BLaER1 treated with 17β-estradiol and CSF1 and Interleukin-3, amounts not matched to agents 10 nM and 100 nM (cell line): Measurements from ENCODE around the gene TCEANC.
A peak's percentile ranks its signal among the peaks of the same experiment; 100 is the strongest.
"Not testable (repeated sequence)": the region's sequence is repeated elsewhere in the genome, so short reads cannot be mapped to it uniquely, and the experiment has no call there.

ENCODE experiments used
- H3K27ac ChIP-seq, 11 experiments: shearing (Covaris generic); formaldehyde crosslinking; 2 replicates each; pipeline ENCODE4 v1.8.1; 2022
- H3K27me3 ChIP-seq, 11 experiments: shearing (Covaris generic); formaldehyde crosslinking; 2 replicates each; pipeline ENCODE4 v1.8.1; 2022
- H3K36me3 ChIP-seq, 11 experiments: shearing (Covaris generic); formaldehyde crosslinking; 2 replicates each; pipeline ENCODE4 v1.8.1; 2022
- H3K4me1 ChIP-seq, 10 experiments: shearing (Covaris generic); formaldehyde crosslinking; 2 replicates each; pipeline ENCODE4 v1.8.1; 2022
- H3K4me2 ChIP-seq, 11 experiments: shearing (Covaris generic); formaldehyde crosslinking; 2 replicates each; pipeline ENCODE4 v1.8.1; 2022
- H3K4me3 ChIP-seq, 10 experiments: shearing (Covaris generic); formaldehyde crosslinking; 2 replicates each; pipeline ENCODE4 v1.8.1; 2022
- H3K9ac ChIP-seq, 11 experiments: shearing (Covaris generic); formaldehyde crosslinking; 2 replicates each; pipeline ENCODE4 v1.8.1; 2022
- H3K9me3 ChIP-seq, 11 experiments: shearing (Covaris generic); formaldehyde crosslinking; replicated peaks in 1 of 11; 2 replicates each; pipeline ENCODE4 v1.8.1; 2022
- H4K20me1 ChIP-seq, 11 experiments: shearing (Covaris generic); formaldehyde crosslinking; 2 replicates each; pipeline ENCODE4 v1.8.1; 2022
- Cebpa-rat ChIP-seq, 11 experiments: shearing (Covaris generic); IDR thresholded peaks; 2 replicates each; pipeline ENCODE4 v1.8.1; 2022

The TCEANC gene

DNA sequence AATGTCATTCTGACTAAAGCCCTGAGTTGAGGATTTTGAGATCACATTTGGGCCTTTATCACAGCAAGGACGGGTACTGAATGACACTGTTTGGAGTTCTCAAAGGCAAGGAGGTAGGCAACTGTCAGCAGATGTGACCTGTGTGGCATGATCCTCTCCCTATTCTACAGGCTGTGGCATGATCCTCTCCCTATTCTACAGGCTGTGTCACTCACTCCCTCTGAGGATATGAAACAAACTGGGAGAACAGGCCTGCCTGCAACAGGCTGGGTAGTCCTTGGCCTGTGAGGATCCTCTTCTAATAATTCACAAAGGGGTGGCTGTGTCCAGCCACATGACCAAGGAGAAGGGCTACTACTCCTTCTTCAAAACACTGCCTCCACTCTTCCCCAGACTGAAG, 14.9 kb upstream of the TCEANC start:
- Histone ChIP-seq H3K27ac (no peak overlapping the region), H3K9ac (no peak overlapping the region), H3K36me3 (no peaks in the 10 kb centered on the region), H3K27me3 (peaks cover 78 to 87% (median 86%) of the 10 kb centered on the region in 11 experiments), H3K9me3 (peaks cover 71 to 80% (median 75%) of the 10 kb centered on the region in 11 experiments), H3K4me1 (no peaks in the 10 kb centered on the region), H3K4me2 (no peak overlapping the region), H3K4me3 (no peak overlapping the region), H4K20me1 (no peaks in the 10 kb centered on the region)
- no peak for TF ChIP-seq Cebpa-rat (IDR thresholded peaks at IDR 0.05)

GRCh38 chrX:13638826-13639225, 14.1 kb upstream of the TCEANC start:
- TF ChIP-seq Cebpa-rat (IDR thresholded peaks at IDR 0.05): no peak
- Histone ChIP-seq H4K20me1 (no peaks in the 10 kb centered on the region), H3K9me3 (peaks cover 68 to 79% (median 71%) of the 10 kb centered on the region in 11 experiments), H3K27ac (no peak overlapping the region), H3K4me1 (no peaks in the 10 kb centered on the region), H3K27me3 (peaks cover 80 to 87% (median 86%) of the 10 kb centered on the region in 11 experiments), H3K36me3 (no peaks in the 10 kb centered on the region), H3K4me2 (no peak overlapping the region), H3K9ac (no peak overlapping the region), H3K4me3 (no peak overlapping the region)

DNA sequence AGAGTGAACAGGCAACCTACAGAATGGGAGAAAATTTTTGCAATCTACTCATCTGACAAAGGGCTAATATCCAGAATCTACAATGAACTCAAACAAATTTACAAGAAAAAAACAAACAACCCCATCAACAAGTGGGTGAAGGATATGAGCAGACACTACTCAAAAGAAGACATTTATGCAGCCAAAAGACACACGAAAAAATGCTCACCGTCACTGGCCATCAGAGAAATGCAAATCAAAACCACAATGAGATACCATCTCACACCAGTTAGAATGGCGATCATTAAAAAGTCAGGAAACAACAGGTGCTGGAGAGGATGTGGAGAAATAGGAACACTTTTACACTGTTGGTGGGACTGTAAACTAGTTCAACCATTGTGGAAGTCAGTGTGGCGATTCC, 11.3 kb upstream of the TCEANC start:
- peaks cover 42 to 50% (median 44%) of the 10 kb centered on the region in 11 experiments for H3K9me3 ChIP-seq
- H3K4me1 ChIP-seq, H3K4me3 ChIP-seq, H3K27ac ChIP-seq, H3K36me3 ChIP-seq, H3K9ac ChIP-seq, H3K4me2 ChIP-seq: not testable (repeated sequence)
- H3K27me3 ChIP-seq: peaks cover 80 to 87% (median 86%) of the 10 kb centered on the region in 11 experiments
- H4K20me1 ChIP-seq: peaks cover 0 to 19% (median 5%) of the 10 kb centered on the region in 11 experiments; a peak in 7 of 22 replicates

DNA sequence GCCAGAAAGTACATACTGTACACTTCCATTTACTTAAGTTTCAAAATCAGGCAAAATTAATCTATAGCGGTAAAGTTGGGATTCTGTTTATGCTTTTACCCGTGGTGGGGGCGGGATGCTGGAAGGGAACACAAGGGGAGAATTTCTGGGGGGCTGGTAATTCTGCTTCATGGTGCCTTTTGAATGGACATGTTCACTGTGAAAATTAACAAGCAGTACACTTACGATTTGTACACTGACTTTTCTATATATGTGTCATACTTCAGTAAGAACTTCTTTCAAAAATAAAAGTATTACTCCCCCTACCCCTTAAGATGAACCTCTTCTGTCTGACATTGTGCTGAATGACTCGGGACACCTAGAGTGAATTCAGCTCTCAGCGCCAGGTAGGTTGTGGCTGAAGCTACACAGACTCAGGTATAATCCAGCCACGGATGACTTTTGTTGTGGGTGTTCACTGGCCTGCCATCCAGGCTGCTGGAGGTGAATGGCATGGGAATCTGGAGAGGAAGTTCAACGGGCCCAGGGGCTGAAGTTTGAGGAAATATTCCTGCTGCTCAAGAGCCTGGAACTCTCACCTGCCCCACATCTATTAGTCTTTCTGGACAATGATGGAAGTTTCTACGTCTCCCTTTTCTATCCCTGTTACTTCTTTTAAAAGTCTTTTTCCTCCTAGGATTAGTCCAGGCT, 7.3 kb upstream of the TCEANC start:
- Histone ChIP-seq H3K9me3 (peaks cover 3 to 32% (median 5%) of the 10 kb centered on the region in 11 experiments; a peak in 21 of 22 replicates), H3K9ac (no peak overlapping the region), H3K27me3 (peaks cover 84 to 87% (median 86%) of the 10 kb centered on the region in 11 experiments), H3K4me2 (no peak overlapping the region), H3K4me3 (no peak overlapping the region), H3K27ac (no peak overlapping the region), H4K20me1 (peaks cover 0 to 39% (median 19%) of the 10 kb centered on the region in 11 experiments; a peak in 15 of 22 replicates), H3K36me3 (no peaks in the 10 kb centered on the region), H3K4me1 (no peaks in the 10 kb centered on the region)
- no peak for TF ChIP-seq Cebpa-rat (IDR thresholded peaks at IDR 0.05)

DNA sequence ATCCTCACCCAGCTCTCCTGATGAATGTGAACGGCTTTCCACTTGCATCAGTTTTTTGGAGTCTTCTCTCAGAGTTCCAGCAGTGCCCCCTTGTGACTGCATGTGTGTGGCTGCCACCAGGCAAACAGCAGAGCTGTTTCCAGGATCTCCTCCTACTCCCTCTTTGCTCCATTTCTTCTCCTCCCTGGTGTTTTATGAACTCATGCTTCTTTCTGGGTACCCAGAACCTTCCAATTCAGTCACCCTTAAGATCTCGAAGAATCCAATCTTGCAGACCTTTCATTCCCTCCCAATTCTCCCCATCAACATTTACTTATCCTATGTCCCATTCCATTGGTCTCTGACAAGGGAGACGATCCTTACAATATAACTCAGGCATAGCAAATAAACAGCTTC, 6.8 kb upstream of the TCEANC start:
- H3K27ac ChIP-seq: no peak overlapping the region

DNA sequence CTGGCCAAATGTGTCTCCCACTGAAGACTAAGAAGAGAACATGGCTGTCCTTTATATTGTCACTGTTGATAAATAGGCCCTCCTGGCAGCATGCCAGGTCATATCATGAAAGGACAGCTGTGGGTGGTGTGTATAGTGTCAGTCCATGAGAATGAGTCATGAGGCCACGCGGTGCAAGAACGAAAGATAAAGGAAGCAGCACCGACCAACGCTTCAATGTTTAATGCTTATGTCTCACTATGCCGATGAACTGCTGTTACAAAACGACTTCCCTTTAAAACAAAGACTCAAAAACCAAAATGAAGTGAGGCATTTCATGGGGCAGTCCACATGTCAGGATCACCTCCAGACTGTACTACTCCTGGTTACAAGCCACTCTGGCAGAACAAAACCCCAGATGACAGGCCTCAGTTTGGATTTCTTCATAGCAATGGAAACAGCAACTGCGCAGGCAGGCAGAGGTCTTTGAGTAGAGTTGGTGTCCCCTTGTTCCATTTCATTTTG, 5.2 kb upstream of the TCEANC start:
- no peaks in the 10 kb centered on the region for H3K36me3 ChIP-seq
- H3K4me1 ChIP-seq: peaks cover 6 to 8% (median 7%) of the 10 kb centered on the region in 10 experiments; a peak in 18 of 20 replicates
- H3K4me3 ChIP-seq: no peak overlapping the region
- H3K9ac ChIP-seq: no peak overlapping the region
- no peak for TF ChIP-seq Cebpa-rat (IDR thresholded peaks at IDR 0.05)
- peaks cover 90 to 99% (median 97%) of the 10 kb centered on the region in 11 experiments for H3K27me3 ChIP-seq
- H3K9me3 ChIP-seq: peaks cover 0 to 26% (median 0%) of the 10 kb centered on the region in 11 experiments; a peak in 8 of 22 replicates
- peak overlapping the region in 1 of 11 experiments; percentile 35; a peak in 1 of 22 replicates for H3K27ac ChIP-seq
- no peak overlapping the region for H3K4me2 ChIP-seq
- peaks cover 14 to 55% (median 26%) of the 10 kb centered on the region in 11 experiments; a peak in 17 of 22 replicates for H4K20me1 ChIP-seq

More for the DNA sequence above, 6.8 kb upstream of the TCEANC start:
- Histone ChIP-seq H3K27me3 (peaks cover 86 to 87% (median 87%) of the 10 kb centered on the region in 11 experiments), H3K9me3 (peaks cover 0 to 27% (median 0%) of the 10 kb centered on the region in 11 experiments; a peak in 9 of 22 replicates), H3K4me1 (no peaks in the 10 kb centered on the region), H3K9ac (no peak overlapping the region), H3K36me3 (no peaks in the 10 kb centered on the region), H4K20me1 (peaks cover under 1 to 44% (median 19%) of the 10 kb centered on the region in 11 experiments; a peak in 16 of 22 replicates), H3K4me3 (no peak overlapping the region), H3K4me2 (no peak overlapping the region)
- TF ChIP-seq Cebpa-rat (IDR thresholded peaks at IDR 0.05): no peak

- H3K4me3 ChIP-seq, H3K36me3 ChIP-seq, H3K9ac ChIP-seq, H3K4me2 ChIP-seq: not testable (repeated sequence)
- Histone ChIP-seq H4K20me1 (peaks cover 19 to 59% (median 29%) of the 10 kb centered on the region in 11 experiments; a peak in 18 of 22 replicates), H3K27me3 (peaks cover 87 to 97% (median 94%) of the 10 kb centered on the region in 11 experiments), H3K9me3 (peaks cover 0 to 21% (median 0%) of the 10 kb centered on the region in 11 experiments; a peak in 7 of 22 replicates), H3K4me1 (peaks cover 6 to 10% (median 8%) of the 10 kb centered on the region in 10 experiments; a peak in 19 of 20 replicates), H3K27ac (peak overlapping the region in 1 of 11 experiments; percentile 35; a peak in 1 of 22 replicates)
Measured at GRCh38 chrX:13648336-13648735, 4.6 kb upstream of the TCEANC start.

- no peak overlapping the region for H3K9ac ChIP-seq
- peaks cover 29 to 74% (median 40%) of the 10 kb centered on the region in 11 experiments; a peak in 19 of 22 replicates for H4K20me1 ChIP-seq
- no peak overlapping the region for H3K4me3 ChIP-seq
- peaks cover 87 to 97% (median 94%) of the 10 kb centered on the region in 11 experiments for H3K27me3 ChIP-seq
- H3K36me3 ChIP-seq: no peaks in the 10 kb centered on the region
- peaks cover 16 to 23% (median 20%) of the 10 kb centered on the region in 10 experiments for H3K4me1 ChIP-seq
- H3K27ac ChIP-seq: no peak overlapping the region
- no peak for TF ChIP-seq Cebpa-rat (IDR thresholded peaks at IDR 0.05)
- H3K4me2 ChIP-seq: no peak overlapping the region
- peaks cover 0 to 21% (median 0%) of the 10 kb centered on the region in 11 experiments; a peak in 7 of 22 replicates for H3K9me3 ChIP-seq
Measured at GRCh38 chrX:13649838-13650237, 3.1 kb upstream of the TCEANC start.

DNA sequence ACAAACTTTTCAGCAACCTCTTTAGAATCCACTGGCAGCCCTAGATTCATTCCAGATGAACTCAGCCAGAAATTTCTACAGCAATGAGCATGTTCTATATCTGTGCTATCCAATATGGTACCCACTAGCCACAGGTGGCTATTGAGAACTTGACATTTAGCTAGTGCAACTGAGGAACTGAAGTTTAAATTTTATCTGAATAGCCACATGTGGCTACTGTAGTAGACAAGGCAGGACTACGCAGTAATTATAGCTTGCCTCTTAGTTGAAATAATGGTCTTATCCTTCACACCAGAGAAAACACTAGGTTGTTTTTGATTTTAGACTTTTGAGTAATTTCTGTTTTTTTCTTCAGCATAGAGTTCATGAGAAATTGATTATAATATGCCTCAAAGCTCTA, 2.6 kb upstream of the TCEANC start:
- no peak for TF ChIP-seq Cebpa-rat (IDR thresholded peaks at IDR 0.05)
- Histone ChIP-seq H3K9me3 (peaks cover 0 to 21% (median 0%) of the 10 kb centered on the region in 11 experiments; a peak in 7 of 22 replicates), H3K27me3 (peaks cover 87 to 97% (median 94%) of the 10 kb centered on the region in 11 experiments)

More for the DNA sequence above, 2.6 kb upstream of the TCEANC start:
- no peak overlapping the region for H3K27ac ChIP-seq
- H3K4me1 ChIP-seq: peaks cover 16 to 23% (median 21%) of the 10 kb centered on the region in 10 experiments
- H3K9ac ChIP-seq: no peak overlapping the region
- H4K20me1 ChIP-seq: peaks cover 30 to 78% (median 44%) of the 10 kb centered on the region in 11 experiments; a peak in 20 of 22 replicates
- H3K4me3 ChIP-seq: no peak overlapping the region
- no peaks in the 10 kb centered on the region for H3K36me3 ChIP-seq
- H3K4me2 ChIP-seq: no peak overlapping the region
